Naive thymus-derived CD4-positive, alpha-beta T cell (primary cell): ENCODE results near the gene CAMTA1. TPM values are rescaled to one million over a fixed set of nuclear protein-coding genes. Genes with fewer than 3 reads are reported as not detected.
"Not testable (repeated sequence)": the region's sequence is repeated elsewhere in the genome, so short reads cannot be mapped to it uniquely, and the experiment has no call there.

ENCODE experiments used
- ATAC-seq: fragments of 150-1000 bp; cut with Tn5 transposase; 2 replicates; pipeline ENCODE4 v1.10.0; 2021; ENCODE audit warnings: mild to moderate bottlenecking, moderate library complexity
- CTCF ChIA-PET: fragments of 350-600 bp; sonication (Branson Sonifier 250); formaldehyde crosslinking; loops from one replicate; lab custom pipeline; 2021; ENCODE audit warnings: antibody characterized with exemption; lab: Charles Lee
- POLR2A ChIA-PET: fragments of 350-600 bp; sonication (Branson Sonifier 250); formaldehyde crosslinking; loops from one replicate; lab custom pipeline; 2021; ENCODE audit warnings: antibody characterized with exemption, inconsistent platforms; lab: Charles Lee
- DNase-seq, 9 donors: peaks; one replicate each; pipeline versions ENCODE4 v3.0.0 to v3.0.0-alpha.2; 2020 to 2022; ENCODE audit warnings: mixed read lengths in 1 of 9
- H3K27ac ChIP-seq: one replicate; pipeline ENCODE4 v1.7.0; 2013; ENCODE audit warnings: mild to moderate bottlenecking, low read depth, low read length, moderate library complexity
- H3K27me3 ChIP-seq, 2 donors: one replicate each; pipeline ENCODE4 v1.7.0; 2013; ENCODE audit warnings: low read length in 2 of 2, mild to moderate bottlenecking in 2 of 2, moderate library complexity in 2 of 2; ENCODE audit not compliant: control insufficient read depth in 2 of 2, insufficient read depth in 2 of 2
- H3K36me3 ChIP-seq, 3 experiments: 1 replicate in 2 of 3; 2 replicates in 1 of 3; pipeline ENCODE4 v1.7.0; 2013; ENCODE audit warnings: low read length in 3 of 3, mild to moderate bottlenecking in 3 of 3, moderate library complexity in 1 of 3; ENCODE audit not compliant: insufficient read depth in 3 of 3, control insufficient read depth in 2 of 3
- H3K4me1 ChIP-seq, 2 donors: one replicate each; pipeline ENCODE4 v1.7.0; 2013; ENCODE audit warnings: low read length in 2 of 2, mild to moderate bottlenecking in 2 of 2, moderate library complexity in 1 of 2; ENCODE audit not compliant: control insufficient read depth in 2 of 2, insufficient read depth in 2 of 2
- H3K4me3 ChIP-seq: 2 replicates; pipeline ENCODE4 v1.7.0; 2013; ENCODE audit warnings: mild to moderate bottlenecking, low read length
- H3K9me3 ChIP-seq, 3 experiments: 1 replicate in 2 of 3; 2 replicates in 1 of 3; pipeline ENCODE4 v1.7.0; 2013; ENCODE audit warnings: low read length in 3 of 3; ENCODE audit not compliant: control insufficient read depth in 2 of 3
- H3K27ac Mint-ChIP-seq, 9 donors: one replicate each; pipeline ENCODE4 v1.8.0; 2020 to 2022; ENCODE audit warnings: mixed read lengths in 9 of 9, mild to moderate bottlenecking in 8 of 9, moderate library complexity in 5 of 9, inconsistent platforms in 2 of 9
- H3K27me3 Mint-ChIP-seq, 5 donors: one replicate each; pipeline ENCODE4 v1.8.0; 2021 to 2022; ENCODE audit warnings: mixed read lengths in 5 of 5, mild to moderate bottlenecking in 1 of 5
- H3K36me3 Mint-ChIP-seq, 5 donors: one replicate each; pipeline ENCODE4 v1.8.0; 2020 to 2022; ENCODE audit warnings: mixed read lengths in 5 of 5, mild to moderate bottlenecking in 3 of 5, inconsistent platforms in 1 of 5
- H3K4me1 Mint-ChIP-seq, 7 donors: one replicate each; pipeline ENCODE4 v1.8.0; 2020 to 2022; ENCODE audit warnings: mixed read lengths in 7 of 7, mild to moderate bottlenecking in 3 of 7, inconsistent platforms in 1 of 7
- H3K4me3 Mint-ChIP-seq, 10 donors: one replicate each; pipeline ENCODE4 v1.8.0; 2020 to 2022; ENCODE audit warnings: mild to moderate bottlenecking in 10 of 10, mixed read lengths in 10 of 10, moderate library complexity in 6 of 10, inconsistent platforms in 2 of 10
- H3K9me3 Mint-ChIP-seq, 11 donors: one replicate each; pipeline ENCODE4 v1.8.0; 2020 to 2022; ENCODE audit warnings: mixed read lengths in 11 of 11, mild to moderate bottlenecking in 4 of 11, inconsistent platforms in 1 of 11, moderate library complexity in 1 of 11
- intact Hi-C, 2 donors: fragments of 100-400 bp; cut with micrococcal nuclease; formaldehyde crosslinking; loops; one replicate each; pipeline ENCODE4 v1.15.1; 2023
- polyA plus RNA-seq, 2 donors: library from polyadenylated mRNA; unstranded; fragments of 300-500 nt; fragmentation: Illumina TruSeq; gene quantifications; one replicate each; pipeline ENCODE4 v1.2.3, GENCODE V29; 2021
- total RNA-seq, 6 experiments: library from RNA in 5 of 6; stranded (reverse) in 5 of 6; gene quantifications; 1 replicate in 5 of 6; 2 replicates in 1 of 6; pipeline ENCODE4 v1.2.3 and lab custom pipeline; 2021 to 2026

Gene CAMTA1
- total and polyA plus RNA-seq, 7 experiments from 2014 or later: 38.1 to 68.6 (median 42.6) TPM

DNA sequence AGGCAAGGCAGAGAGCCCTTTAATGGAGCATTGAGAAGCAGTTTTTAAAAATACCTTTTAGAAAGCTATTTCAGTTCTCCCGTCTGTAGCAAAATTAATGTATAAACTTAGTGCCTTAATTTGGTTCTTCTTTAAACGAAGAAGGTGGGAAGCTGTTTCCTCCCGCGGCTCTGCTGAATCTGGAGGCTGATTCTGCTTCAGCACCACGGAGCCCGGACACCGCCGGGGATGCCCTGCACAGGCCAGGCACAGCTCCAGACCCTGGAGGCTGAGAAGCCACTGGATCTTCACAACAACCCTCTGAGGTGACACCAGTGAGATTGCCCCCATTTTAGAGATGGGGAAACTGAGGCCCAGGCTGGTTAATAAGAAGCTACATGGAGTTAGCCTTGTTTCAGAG is 810.1 kb downstream of the CAMTA1 start:
- Histone ChIP-seq H3K27me3 (no peaks in the 10 kb centered on the region), H3K9me3 (no peaks in the 10 kb centered on the region), H3K4me3 (no peak overlapping the region), H3K4me1 (no peaks in the 10 kb centered on the region), H3K27ac (no peak overlapping the region), H3K36me3 (no peaks in the 10 kb centered on the region)
- ChIA-PET POLR2A (no interaction called here), CTCF (no interaction called here)
- Mint-ChIP-seq H3K27ac (no peak overlapping the region), H3K36me3 (no peaks in the 10 kb centered on the region), H3K4me3 (no peak overlapping the region), H3K27me3 (peaks cover 0 to 8% (median 0%) of the 10 kb centered on the region in 5 donors), H3K4me1 (no peaks in the 10 kb centered on the region), H3K9me3 (peaks cover 0 to 14% (median 4%) of the 10 kb centered on the region in 11 donors)
- intact Hi-C loops: no loop called here
- ATAC-seq (no peak), DNase-seq (no peak)

DNA sequence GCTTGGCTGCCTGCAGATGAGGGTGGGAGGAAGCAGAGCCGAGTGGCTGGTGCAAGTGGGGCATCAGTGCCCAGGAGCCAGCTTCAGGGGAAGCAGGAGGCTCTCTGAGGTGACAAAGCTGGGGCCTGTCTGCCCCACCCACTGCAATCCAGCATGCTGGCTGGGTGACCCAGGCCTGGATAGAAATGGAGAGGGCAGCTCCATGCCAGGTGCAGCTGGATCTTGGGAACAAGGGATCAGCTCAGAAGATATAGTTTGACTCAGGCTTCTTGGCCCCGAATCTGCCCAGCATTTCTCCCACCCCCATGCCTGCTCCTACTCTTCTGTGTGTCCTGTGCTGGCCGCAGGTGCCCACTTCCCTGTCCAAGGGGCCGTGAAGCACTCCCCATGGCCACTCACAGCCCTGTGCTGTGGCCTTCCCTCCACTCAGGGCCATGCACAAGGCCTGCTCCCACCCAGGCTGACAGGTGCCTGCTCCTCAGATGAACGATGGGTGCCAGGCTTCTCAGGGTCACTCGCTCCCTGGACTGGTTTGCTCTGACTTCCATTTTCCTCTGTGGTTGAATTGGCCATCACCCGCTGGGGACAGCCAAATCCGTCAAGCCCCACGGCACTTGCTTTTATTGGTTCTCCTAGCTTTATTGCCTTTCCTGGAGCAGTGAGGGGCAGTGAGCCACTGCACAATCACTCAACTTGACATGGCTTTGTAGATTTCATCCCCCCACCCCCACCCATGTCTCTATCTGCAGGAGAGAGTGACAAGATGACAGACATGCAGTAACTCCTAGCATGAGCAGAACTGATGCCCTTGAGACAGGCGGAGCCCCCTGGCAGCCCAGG is 811.1 kb downstream of the CAMTA1 start:
- no peaks in the 10 kb centered on the region for H3K36me3 Mint-ChIP-seq
- Histone ChIP-seq H3K36me3 (no peaks in the 10 kb centered on the region), H3K27ac (no peak overlapping the region), H3K4me1 (no peaks in the 10 kb centered on the region), H3K9me3 (no peaks in the 10 kb centered on the region), H3K27me3 (no peaks in the 10 kb centered on the region), H3K4me3 (no peak overlapping the region)
- intact Hi-C loops: no loop called here
- POLR2A ChIA-PET: no interaction called here
- CTCF ChIA-PET: no interaction called here
- DNase-seq (no peak), ATAC-seq (no peak)
- H3K9me3 Mint-ChIP-seq: peaks cover 0 to 14% (median 4%) of the 10 kb centered on the region in 11 donors
- no peak overlapping the region for H3K4me3 Mint-ChIP-seq
- H3K4me1 Mint-ChIP-seq: no peaks in the 10 kb centered on the region
- H3K27me3 Mint-ChIP-seq: peaks cover 0 to 8% (median 0%) of the 10 kb centered on the region in 5 donors
- no peak overlapping the region for H3K27ac Mint-ChIP-seq

DNA sequence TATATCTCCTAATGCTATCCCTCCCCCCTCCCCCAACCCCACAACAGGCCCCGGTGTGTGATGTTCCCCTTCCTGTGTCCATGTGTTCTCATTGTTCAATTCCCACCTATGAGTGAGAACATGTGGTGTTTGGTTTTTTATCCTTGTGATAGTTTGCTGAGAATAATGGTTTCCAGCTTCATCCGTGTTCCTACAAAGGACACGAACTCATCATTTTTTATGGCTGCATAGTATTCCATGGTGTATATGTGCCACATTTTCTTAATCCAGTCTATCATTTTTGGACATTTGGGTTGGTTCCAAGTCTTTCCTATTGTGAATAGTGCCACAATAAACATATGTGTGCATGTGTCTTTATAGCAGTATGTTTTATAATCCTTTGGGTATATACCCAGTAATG is 812.8 kb downstream of the CAMTA1 start:
- H3K4me1 Mint-ChIP-seq, H3K36me3 ChIP-seq, POLR2A ChIA-PET, CTCF ChIA-PET, ATAC-seq, H3K4me3 ChIP-seq, DNase-seq, H3K4me3 Mint-ChIP-seq, H3K36me3 Mint-ChIP-seq, H3K27ac ChIP-seq, H3K9me3 ChIP-seq, H3K4me1 ChIP-seq, H3K27me3 Mint-ChIP-seq, H3K27ac Mint-ChIP-seq, intact Hi-C loops, H3K27me3 ChIP-seq: not testable (repeated sequence)
- H3K9me3 Mint-ChIP-seq: peaks cover 0 to 14% (median 4%) of the 10 kb centered on the region in 11 donors

DNA sequence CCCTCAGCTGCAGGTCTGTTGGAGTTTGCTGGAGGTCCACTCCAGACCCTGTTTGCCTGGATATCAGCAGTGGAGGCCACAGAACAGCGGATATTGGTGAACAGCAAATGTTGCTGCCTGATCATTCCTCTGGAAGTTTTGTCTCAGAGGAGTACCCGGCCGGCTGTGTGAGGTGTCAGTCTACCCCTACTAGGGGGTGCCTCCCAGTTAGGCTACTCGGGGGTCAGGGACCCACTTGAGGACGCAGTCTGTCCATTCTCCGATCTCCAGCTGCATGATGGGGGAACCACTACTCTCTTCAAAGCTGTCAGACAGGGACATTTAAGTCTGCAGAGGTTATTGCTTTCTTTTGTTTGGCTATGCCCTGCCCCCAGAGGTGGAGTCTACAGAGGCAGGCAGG is 819.7 kb downstream of the CAMTA1 start:
- CTCF ChIA-PET, H3K9me3 Mint-ChIP-seq, H3K4me3 Mint-ChIP-seq, H3K27me3 ChIP-seq, intact Hi-C loops, H3K27ac Mint-ChIP-seq, H3K4me1 Mint-ChIP-seq, H3K4me1 ChIP-seq, H3K27ac ChIP-seq, H3K36me3 ChIP-seq, DNase-seq, H3K4me3 ChIP-seq, H3K36me3 Mint-ChIP-seq, H3K9me3 ChIP-seq, ATAC-seq, POLR2A ChIA-PET: not testable (repeated sequence)
- H3K27me3 Mint-ChIP-seq: peaks cover 0 to 48% (median 11%) of the 10 kb centered on the region in 5 donors

DNA sequence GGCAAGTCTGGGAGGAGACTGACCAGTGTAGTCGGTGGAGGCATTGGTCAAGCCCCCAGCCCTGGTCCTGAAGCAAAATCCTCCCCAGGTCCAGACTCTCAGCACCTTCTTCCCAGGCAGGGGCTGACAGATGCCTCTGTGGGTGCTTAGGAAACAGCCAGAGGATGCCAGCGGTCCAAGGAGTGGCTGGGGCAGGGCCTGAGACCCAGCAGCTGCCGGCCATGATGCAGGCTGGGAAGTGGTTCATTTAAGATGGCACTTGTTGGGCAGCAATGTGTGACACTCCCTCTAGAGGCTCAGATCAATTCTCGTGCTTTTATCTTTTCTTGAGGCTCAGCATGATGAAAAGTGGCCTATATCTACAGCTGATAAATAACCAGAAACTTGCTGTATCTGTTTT is 820.8 kb downstream of the CAMTA1 start:
- no peaks in the 10 kb centered on the region for H3K36me3 ChIP-seq
- no peaks in the 10 kb centered on the region for H3K27me3 ChIP-seq
- H3K4me1 ChIP-seq: no peaks in the 10 kb centered on the region
- peaks cover 0 to 7% (median 3%) of the 10 kb centered on the region in 11 donors for H3K9me3 Mint-ChIP-seq
- POLR2A ChIA-PET: no interaction called here
- H3K27ac Mint-ChIP-seq: no peak overlapping the region
- H3K4me3 ChIP-seq: no peak overlapping the region
- H3K9me3 ChIP-seq: no peaks in the 10 kb centered on the region
- H3K4me1 Mint-ChIP-seq: peaks cover 0 to 3% (median 0%) of the 10 kb centered on the region in 7 donors
- ATAC-seq (no peak), DNase-seq (no peak)
- H3K27me3 Mint-ChIP-seq: peaks cover 0 to 49% (median 11%) of the 10 kb centered on the region in 5 donors
- no peak overlapping the region for H3K4me3 Mint-ChIP-seq
- CTCF ChIA-PET: no interaction called here
- no peaks in the 10 kb centered on the region for H3K36me3 Mint-ChIP-seq
- no peak overlapping the region for H3K27ac ChIP-seq
- intact Hi-C loops: no loop called here

DNA sequence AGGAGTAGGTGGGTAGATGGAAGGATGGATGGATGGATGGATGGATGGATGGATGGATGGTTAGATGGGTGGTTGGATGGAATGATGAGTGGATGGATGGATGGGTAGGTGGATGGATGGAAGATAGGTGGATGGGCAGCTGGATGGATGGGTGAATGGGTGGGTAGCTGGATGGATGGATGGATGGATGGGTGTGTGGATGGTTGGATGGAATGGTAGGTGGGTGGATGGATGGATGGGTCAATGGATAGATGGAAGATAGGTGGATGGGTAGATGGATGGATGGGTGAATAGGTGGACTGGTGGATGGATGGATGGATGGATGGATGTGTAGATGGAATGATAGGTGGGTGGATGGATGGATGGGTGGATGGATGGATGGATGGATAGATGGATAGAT is 821.8 kb downstream of the CAMTA1 start:
- no peaks in the 10 kb centered on the region for H3K36me3 Mint-ChIP-seq
- H3K36me3 ChIP-seq: no peaks in the 10 kb centered on the region
- H3K4me3 ChIP-seq: no peak overlapping the region
- POLR2A ChIA-PET: no interaction called here
- peaks cover 0 to 3% (median 0%) of the 10 kb centered on the region in 7 donors for H3K4me1 Mint-ChIP-seq
- H3K4me1 ChIP-seq: no peaks in the 10 kb centered on the region
- no peak overlapping the region for H3K4me3 Mint-ChIP-seq
- ATAC-seq (no peak), DNase-seq (no peak)
- intact Hi-C loops: no loop called here
- no peaks in the 10 kb centered on the region for H3K9me3 ChIP-seq
- H3K27ac ChIP-seq: no peak overlapping the region
- no peaks in the 10 kb centered on the region for H3K27me3 ChIP-seq
- CTCF ChIA-PET: no interaction called here
- H3K9me3 Mint-ChIP-seq: peaks cover 0 to 7% (median 3%) of the 10 kb centered on the region in 11 donors
- peaks cover 0 to 49% (median 11%) of the 10 kb centered on the region in 5 donors for H3K27me3 Mint-ChIP-seq
- H3K27ac Mint-ChIP-seq: no peak overlapping the region
